ENCODE measurements around the gene PREPL.

Gene PREPL

DNA sequence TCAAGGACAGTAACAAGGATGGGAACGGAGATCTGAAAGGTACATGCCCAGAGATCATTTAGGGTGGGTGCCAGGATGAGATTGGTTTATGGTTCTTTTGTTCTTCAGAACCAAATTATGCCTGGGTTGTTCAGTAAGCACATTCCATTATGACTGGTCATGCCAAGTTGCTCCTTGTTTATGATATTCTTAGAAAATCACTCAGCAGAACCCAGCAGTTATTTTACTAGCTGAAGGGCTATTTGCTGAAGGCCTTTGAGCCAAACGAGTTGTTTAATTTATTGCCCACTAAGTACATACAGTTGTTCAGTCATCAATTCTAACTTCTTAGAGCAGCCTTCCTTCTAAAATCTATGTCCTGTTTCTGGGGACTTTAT, 85.4 kb downstream of the PREPL start:
- no peak overlapping the region for H3K4me3 ChIP-seq (replicated peaks; ENCODE audit: low read depth, low read length)
- TF ChIP-seq, protein P1, sequence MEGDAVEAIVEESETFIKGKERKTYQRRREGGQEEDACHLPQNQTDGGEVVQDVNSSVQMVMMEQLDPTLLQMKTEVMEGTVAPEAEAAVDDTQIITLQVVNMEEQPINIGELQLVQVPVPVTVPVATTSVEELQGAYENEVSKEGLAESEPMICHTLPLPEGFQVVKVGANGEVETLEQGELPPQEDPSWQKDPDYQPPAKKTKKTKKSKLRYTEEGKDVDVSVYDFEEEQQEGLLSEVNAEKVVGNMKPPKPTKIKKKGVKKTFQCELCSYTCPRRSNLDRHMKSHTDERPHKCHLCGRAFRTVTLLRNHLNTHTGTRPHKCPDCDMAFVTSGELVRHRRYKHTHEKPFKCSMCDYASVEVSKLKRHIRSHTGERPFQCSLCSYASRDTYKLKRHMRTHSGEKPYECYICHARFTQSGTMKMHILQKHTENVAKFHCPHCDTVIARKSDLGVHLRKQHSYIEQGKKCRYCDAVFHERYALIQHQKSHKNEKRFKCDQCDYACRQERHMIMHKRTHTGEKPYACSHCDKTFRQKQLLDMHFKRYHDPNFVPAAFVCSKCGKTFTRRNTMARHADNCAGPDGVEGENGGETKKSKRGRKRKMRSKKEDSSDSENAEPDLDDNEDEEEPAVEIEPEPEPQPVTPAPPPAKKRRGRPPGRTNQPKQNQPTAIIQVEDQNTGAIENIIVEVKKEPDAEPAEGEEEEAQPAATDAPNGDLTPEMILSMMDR (IDR thresholded peaks at IDR 0.05; ENCODE audit: low read length, missing control alignments) = no peak
- DNase-seq (ENCODE audit: low read depth) = peak; percentile 24

DNA sequence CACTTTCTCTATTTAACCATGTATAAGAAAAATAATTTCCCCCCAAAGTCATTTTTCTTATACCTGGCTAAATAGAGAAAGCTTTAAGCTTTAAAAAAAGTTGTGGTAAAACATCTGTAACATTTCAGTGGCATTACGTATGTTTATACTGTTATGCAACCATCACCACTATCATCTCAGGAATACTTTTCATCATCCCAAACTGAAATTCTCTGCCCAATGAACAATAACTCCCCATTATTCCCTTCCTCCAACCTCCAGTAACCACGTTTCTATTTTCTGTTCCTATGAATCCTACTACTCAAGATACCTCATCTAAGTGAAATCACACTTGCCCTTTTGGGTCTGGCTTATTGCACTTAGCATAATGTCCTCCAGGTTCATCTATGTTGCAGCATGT, 87.7 kb downstream of the PREPL start:
- TF ChIP-seq, protein P1 (IDR thresholded peaks at IDR 0.05; ENCODE audit: low read length, missing control alignments) = no peak
- peak; percentile 29 for DNase-seq (ENCODE audit: low read depth)
- no peak overlapping the region for H3K4me3 ChIP-seq (replicated peaks; ENCODE audit: low read depth, low read length)

DNA sequence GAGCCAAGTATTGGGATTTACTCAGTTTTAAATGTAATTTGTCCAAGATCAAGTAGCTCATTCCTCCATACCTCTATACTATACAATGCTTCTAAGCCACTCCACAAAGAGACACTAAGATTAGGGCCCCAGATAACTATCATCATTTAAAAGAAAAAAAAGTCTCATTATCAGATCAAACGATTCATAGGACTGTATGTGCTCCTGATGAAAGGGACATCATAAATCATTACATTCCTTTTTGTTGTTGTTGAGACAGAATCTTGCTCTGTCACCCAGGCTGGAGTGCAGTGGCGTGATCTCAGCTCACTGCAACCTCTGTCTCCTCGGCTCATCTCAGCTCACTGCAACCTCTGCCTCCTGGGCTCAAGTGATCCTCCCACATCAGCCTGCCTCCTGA, 88.2 kb downstream of the PREPL start:
- DNase-seq (ENCODE audit: low read depth) = no peak

DNA sequence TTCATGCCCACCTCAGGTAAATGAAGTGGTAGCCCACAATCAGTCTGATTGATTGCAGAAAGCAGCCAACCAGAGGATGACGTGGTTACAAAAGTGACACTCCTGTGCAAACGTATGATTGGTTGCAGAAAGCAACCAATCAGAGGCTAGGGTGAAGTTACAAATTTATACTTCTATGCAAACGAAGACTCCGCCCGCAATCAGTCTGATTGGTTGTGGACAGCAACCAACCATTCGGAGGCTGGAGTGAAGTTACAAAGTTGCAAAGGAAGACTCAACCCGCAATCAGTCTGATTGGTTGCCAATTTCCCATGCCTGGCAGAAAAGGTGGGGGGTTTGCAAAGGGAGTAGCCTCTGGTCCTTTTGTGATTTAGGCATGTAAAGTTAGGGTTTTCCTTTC, 90.0 kb downstream of the PREPL start:
- TF ChIP-seq, protein P1 (IDR thresholded peaks at IDR 0.05; ENCODE audit: low read length, missing control alignments) = no peak
- no peak overlapping the region for H3K4me3 ChIP-seq (replicated peaks; ENCODE audit: low read depth, low read length)
- no peak for DNase-seq (ENCODE audit: low read depth)

More for the DNA sequence above, 88.2 kb downstream of the PREPL start:
- H3K4me3 ChIP-seq (replicated peaks; ENCODE audit: low read depth, low read length) = no peak overlapping the region
- TF ChIP-seq, protein P1 (IDR thresholded peaks at IDR 0.05; ENCODE audit: low read length, missing control alignments) = no peak

DNA sequence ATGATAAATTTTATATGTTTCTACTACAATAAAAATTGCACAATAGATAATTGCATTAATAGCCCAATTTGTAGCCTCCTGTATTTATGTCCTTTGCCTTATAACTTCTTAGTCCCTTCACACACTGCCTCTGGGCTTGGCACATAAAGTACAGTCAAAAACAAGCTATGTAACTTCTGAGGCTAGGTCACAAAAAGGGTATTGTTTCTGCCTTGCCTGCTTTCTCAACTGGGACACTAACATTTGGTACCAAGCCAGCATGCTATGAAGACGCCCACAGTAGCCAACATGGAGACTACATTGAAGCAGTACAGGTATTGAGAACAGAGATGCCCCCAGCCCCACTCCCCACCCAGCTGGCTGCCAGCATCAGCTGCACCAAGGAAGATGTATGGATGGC, 91.5 kb downstream of the PREPL start:
- TF ChIP-seq, protein P1 (IDR thresholded peaks at IDR 0.05; ENCODE audit: low read length, missing control alignments) = no peak
- no peak overlapping the region for H3K4me3 ChIP-seq (replicated peaks; ENCODE audit: low read depth, low read length)
- DNase-seq (ENCODE audit: low read depth) = no peak

DNA sequence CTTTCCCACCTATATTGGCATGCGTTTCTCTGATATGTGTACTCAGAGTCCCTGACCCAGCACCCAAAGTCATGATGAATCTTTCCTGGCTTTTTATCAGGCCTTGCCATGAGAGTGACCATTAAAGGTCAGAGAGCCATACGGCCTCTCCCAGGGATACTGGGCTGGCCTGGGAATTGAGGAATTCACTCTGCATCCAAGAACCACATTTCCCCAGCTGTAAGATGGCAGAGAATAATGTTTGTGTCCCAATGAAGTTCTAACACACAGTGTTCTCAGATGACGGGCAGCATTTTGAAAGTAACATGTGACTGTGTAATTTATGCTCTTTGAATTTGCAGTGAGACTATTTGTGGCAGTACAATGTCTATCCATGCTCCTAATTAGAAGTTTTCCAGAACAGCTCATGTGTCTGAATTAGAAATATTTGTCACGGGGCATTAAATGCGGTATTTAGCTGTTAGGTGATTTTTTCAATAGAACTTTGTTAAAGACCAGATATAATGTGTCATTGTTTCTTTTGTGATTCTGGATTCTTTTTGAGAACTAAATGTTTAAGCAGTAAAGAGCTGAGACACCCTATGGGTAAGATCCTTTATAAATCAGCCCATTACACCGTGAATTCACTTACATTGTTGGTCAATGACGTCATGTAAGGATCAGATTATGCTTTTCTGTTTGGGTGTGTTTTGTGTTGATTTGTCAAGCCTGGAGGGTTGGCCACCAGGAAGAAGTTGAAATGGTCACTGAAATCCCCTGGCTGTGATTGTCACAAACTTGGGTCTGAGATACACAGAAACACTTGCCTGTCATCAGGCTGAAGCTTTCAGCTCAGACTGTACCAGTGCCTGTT, 93.3 kb downstream of the PREPL start:
- peak; percentile 45 for DNase-seq (ENCODE audit: low read depth)
- H3K4me3 ChIP-seq (replicated peaks; ENCODE audit: low read depth, low read length) = no peak overlapping the region
- TF ChIP-seq, protein P1 (IDR thresholded peaks at IDR 0.05; ENCODE audit: low read length, missing control alignments) = no peak

Measured in fibroblast of pulmonary artery (primary cell).